ENCODE measurements around the gene TRMT61A. TPM values are rescaled to one million over a fixed set of nuclear protein-coding genes. Genes with fewer than 3 reads are reported as not detected.

TRMT61A gene
- total RNA-seq, 4 donors from 2014 or later: 14.9 to 24.4 (median 21.3) TPM

DNA sequence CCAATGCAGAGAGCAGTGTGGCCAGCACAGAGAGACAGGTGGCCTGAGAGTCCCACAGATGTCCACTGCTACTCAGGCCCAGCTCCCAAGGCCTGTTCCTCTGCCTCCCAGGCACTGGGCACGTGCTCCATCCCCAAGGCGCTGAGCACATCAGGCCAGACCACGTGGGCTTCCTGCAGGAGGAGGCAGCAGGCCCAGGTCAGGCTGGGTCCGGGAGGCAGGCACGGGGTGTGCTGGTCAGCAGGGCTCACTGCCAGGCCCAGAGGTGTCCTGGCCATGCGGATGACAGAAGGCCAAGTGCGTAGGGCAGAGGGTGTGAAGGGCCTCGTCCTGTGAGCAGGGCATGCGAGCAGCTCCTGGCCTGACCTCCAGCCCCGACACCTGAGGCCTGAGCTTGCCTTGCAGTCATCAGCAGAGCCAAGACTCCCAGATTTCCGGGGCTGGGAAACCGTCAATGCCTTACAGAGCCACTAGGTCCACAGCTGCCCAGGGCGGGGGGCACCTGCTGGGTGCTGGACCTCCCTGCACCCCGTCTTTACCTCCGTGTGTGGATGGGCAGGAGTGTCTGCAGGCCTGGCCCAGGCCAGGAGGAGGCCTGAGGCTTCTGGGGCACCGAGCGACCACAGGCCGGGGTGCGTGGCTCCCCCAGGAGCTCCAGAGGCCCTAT lies 14.9 kb downstream of the TRMT61A start:
- no peaks in the 10 kb centered on the region for H3K9me3 ChIP-seq
- H3K4me1 ChIP-seq: peaks cover 38 to 82% of the 10 kb centered on the region in 2 donors
- WGBS, 2 donors: 72% methylated on average over 12 of the region's 19 CpGs; no CpG with 5 or more reads in 1 of the 2 donors
- no peaks in the 10 kb centered on the region for H3K27me3 ChIP-seq
- H3K4me3 ChIP-seq (replicated peaks in 1 of 3): no peak overlapping the region
- no peaks in the 10 kb centered on the region for H3K36me3 ChIP-seq
- intact Hi-C loops (cut with DNase I): no loop called here
- TF ChIP-seq, protein P1, sequence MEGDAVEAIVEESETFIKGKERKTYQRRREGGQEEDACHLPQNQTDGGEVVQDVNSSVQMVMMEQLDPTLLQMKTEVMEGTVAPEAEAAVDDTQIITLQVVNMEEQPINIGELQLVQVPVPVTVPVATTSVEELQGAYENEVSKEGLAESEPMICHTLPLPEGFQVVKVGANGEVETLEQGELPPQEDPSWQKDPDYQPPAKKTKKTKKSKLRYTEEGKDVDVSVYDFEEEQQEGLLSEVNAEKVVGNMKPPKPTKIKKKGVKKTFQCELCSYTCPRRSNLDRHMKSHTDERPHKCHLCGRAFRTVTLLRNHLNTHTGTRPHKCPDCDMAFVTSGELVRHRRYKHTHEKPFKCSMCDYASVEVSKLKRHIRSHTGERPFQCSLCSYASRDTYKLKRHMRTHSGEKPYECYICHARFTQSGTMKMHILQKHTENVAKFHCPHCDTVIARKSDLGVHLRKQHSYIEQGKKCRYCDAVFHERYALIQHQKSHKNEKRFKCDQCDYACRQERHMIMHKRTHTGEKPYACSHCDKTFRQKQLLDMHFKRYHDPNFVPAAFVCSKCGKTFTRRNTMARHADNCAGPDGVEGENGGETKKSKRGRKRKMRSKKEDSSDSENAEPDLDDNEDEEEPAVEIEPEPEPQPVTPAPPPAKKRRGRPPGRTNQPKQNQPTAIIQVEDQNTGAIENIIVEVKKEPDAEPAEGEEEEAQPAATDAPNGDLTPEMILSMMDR (IDR thresholded peaks at IDR 0.05): no peak
- no peak for TF ChIP-seq POLR2A (IDR thresholded peaks at IDR 0.05)
- no peak overlapping the region for H3K27ac ChIP-seq
- DNase-seq: no peak

DNA sequence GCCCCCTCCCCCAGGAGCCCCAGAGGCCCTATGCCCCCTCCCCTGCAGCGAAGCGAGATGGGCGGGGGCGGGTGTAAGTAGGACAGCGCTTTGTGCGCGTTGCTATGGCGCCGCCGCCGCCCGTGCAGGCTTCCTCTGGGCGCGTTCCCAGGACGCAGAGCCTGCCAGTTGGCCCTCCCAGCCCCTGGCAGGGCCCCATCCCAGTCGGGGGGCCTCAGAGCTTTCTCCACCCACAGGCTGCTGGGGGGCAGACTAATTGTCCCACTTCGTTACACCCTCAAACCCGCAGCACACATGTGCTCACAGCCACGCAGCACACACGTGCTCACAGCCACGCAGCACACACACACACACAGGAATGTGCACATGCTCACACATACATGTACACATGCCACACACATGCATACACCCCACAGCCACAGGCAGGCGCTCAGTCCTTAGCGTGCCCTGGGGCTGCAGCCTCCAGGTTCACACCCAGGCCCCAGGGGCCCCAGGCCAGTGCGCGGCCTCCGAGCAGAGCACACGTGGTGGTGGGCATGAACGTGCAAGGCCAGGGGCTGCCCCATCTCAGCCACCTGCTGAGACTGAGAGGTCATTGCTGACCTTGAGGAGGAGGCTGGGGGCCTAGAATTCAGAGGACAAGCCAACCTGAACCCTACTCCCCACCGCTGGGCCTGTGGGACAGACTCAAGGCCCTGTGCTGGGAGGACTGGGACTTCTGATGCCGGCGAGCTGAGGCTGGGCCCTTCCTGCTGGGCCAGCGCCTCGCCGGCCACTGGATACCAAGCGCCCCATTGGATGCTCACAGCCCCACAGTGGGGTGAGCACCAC lies 15.6 kb downstream of the TRMT61A start:
- H3K27ac ChIP-seq: no peak overlapping the region
- 74 to 78% methylated on average over 23 to 28 of the region's 35 CpGs for WGBS, 2 donors
- no peaks in the 10 kb centered on the region for H3K9me3 ChIP-seq
- peaks cover 41 to 82% of the 10 kb centered on the region in 2 donors for H3K4me1 ChIP-seq
- DNase-seq: no peak
- no peak for TF ChIP-seq POLR2A (IDR thresholded peaks at IDR 0.05)
- TF ChIP-seq, protein P1 (IDR thresholded peaks at IDR 0.05): no peak
- H3K36me3 ChIP-seq: no peaks in the 10 kb centered on the region
- intact Hi-C loops (cut with DNase I): no loop called here
- H3K27me3 ChIP-seq: no peaks in the 10 kb centered on the region
- H3K4me3 ChIP-seq (replicated peaks in 1 of 3): no peak overlapping the region

DNA sequence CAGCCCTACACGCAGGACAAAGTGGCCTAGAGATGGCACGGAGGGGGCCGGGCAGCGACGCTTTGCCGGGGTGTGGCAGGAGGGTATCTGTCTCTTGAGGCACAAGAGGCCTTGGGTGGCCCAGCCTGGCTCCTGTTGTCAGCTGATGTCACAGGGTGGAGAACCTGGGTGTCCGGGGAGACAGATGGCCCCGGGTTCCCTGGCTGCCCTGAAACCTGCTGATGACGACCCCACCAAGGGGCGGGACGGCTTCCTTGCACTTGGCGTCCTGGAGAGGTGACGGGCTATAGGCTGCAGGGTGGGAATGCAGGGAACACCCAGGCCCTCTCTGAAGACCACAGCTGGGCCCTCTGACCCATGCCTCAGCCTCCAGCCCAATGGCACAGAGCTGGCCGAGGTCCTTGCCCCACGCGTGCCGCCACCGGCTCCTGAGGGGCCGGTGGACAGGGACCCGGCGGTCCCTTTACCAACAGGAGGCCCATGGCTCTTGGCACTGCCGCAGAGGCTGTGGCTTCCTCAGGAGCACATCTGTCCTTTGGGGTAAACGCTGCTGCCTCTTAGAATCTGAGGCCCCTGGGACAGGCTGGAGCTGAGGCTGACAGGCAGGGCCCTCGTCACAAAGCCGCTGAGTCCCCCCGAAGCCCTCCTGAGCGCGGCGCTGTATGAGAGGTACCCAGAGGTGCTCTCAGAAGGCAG lies 16.4 kb downstream of the TRMT61A start:
- DNase-seq: no peak
- Histone ChIP-seq H3K4me1 (peaks cover 44 to 84% of the 10 kb centered on the region in 2 donors), H3K36me3 (no peaks in the 10 kb centered on the region), H3K4me3 (replicated peaks in 1 of 3) (no peak overlapping the region), H3K27me3 (no peaks in the 10 kb centered on the region), H3K27ac (no peak overlapping the region), H3K9me3 (no peaks in the 10 kb centered on the region)
- TF ChIP-seq POLR2A (IDR thresholded peaks at IDR 0.05): no peak
- TF ChIP-seq, protein P1 (IDR thresholded peaks at IDR 0.05): no peak
- intact Hi-C loops (cut with DNase I): no loop called here
- 90 to 93% methylated on average over 7 to 22 of the region's 29 CpGs for WGBS, 2 donors

DNA sequence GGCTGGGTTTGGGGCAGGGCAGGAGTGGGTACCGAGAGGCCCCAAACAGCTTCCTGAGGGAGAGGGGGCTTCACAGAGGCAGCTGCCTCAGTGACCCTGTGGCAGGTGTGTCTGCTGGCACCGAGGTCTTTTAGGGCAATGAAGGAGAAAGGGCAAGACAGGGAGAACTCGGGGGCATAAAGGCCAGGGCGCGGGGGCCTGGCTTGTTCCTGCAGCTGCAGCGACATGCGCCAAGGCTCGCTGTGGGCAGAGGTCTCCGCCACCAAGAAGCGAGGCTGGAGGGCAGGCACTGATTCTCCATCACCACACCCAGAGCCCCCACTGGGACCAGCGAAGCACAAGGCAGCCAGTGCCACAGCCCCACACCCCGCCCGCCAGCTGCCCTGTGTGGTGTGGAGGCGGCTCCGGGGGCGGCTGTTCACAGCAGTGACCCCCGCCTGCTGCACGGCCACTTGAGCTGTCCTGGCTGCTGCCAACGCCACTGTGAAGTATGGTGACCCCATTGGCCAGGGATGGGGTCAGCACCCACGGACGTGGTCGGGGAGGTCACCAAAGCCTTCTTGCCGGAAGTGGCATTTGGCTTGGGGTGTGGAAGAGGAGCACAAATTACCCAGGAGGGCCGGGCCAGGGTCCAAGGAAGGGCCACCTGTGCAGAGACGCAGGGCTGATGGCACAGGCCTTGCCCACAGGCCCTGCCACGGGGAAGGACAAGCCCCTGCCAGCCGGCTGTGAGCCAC lies 17.1 kb downstream of the TRMT61A start:
- Histone ChIP-seq H3K4me3 (replicated peaks in 1 of 3) (no peak overlapping the region), H3K27ac (no peak overlapping the region), H3K9me3 (no peaks in the 10 kb centered on the region), H3K36me3 (no peaks in the 10 kb centered on the region), H3K27me3 (no peaks in the 10 kb centered on the region), H3K4me1 (peaks cover 43 to 84% of the 10 kb centered on the region in 2 donors)
- no peak for DNase-seq
- 88 to 90% methylated on average over 22 to 25 of the region's 27 CpGs for WGBS, 2 donors
- TF ChIP-seq, protein P1 (IDR thresholded peaks at IDR 0.05): no peak
- TF ChIP-seq POLR2A (IDR thresholded peaks at IDR 0.05): no peak
- intact Hi-C loops (cut with DNase I): loop anchor here (2.0 kb wide), 2 partner anchors 27 to 45 kb away; no protein-coding TSS in a partner anchor

Measured in thyroid gland (tissue), 4 donors.